Progenitor cell of endocrine pancreas (in vitro differentiated cells): ENCODE results near the gene ARL2. TPM values are rescaled to one million over a fixed set of nuclear protein-coding genes. Genes with fewer than 3 reads are reported as not detected.

Experiments used
- DNase-seq: peaks from one replicate; pipeline ENCODE4 v3.0.0; 2021; ENCODE audit warnings: low spot score; ENCODE audit not compliant: unreplicated experiment
- H3K27ac Mint-ChIP-seq: 2 replicates; pipeline ENCODE4 v1.8.0; 2021; ENCODE audit warnings: mild to moderate bottlenecking, moderate library complexity, mixed read lengths
- H3K27me3 Mint-ChIP-seq: 2 replicates; pipeline ENCODE4 v1.8.0; 2021; ENCODE audit warnings: mixed read lengths
- H3K36me3 Mint-ChIP-seq: 2 replicates; pipeline ENCODE4 v1.8.0; 2022; ENCODE audit warnings: mixed read lengths; ENCODE audit not compliant: insufficient read depth
- H3K4me1 Mint-ChIP-seq: 2 replicates; pipeline ENCODE4 v1.8.0; 2021; ENCODE audit warnings: low read depth, mixed read lengths
- H3K4me3 Mint-ChIP-seq: 2 replicates; pipeline ENCODE4 v1.8.0; 2021; ENCODE audit warnings: low read depth, mild to moderate bottlenecking, moderate library complexity, mixed read lengths
- H3K9me3 Mint-ChIP-seq: 2 replicates; pipeline ENCODE4 v1.8.0; 2021; ENCODE audit warnings: low read depth, mixed read lengths
- total RNA-seq: library from RNA; stranded (reverse); gene quantifications from 2 replicates; pipeline ENCODE4 v1.2.1, GENCODE V29; 2021
- TF ChIP-seq, protein P1 (sequence below): fragments of 200-600 bp; sonication (generic); IDR thresholded peaks from one replicate; pipeline ENCODE4 v1.5.0; 2021; ENCODE audit warnings: antibody characterized with exemption, mild to moderate bottlenecking; ENCODE audit not compliant: unreplicated experiment

The ARL2 gene
- total RNA-seq, 1 donor from 2014 or later = 95.2 TPM

- Mint-ChIP-seq H3K27me3 (no peaks in the 10 kb centered on the region), H3K9me3 (no peaks in the 10 kb centered on the region), H3K4me3 (peak within 1 kb of the TSS; percentile 87), H3K4me1 (peaks cover 1% of the 10 kb centered on the region), H3K27ac (peak within 1 kb of the TSS; percentile 96), H3K36me3 (peaks cover 12% of the 10 kb centered on the region)
- TF ChIP-seq, protein P1, sequence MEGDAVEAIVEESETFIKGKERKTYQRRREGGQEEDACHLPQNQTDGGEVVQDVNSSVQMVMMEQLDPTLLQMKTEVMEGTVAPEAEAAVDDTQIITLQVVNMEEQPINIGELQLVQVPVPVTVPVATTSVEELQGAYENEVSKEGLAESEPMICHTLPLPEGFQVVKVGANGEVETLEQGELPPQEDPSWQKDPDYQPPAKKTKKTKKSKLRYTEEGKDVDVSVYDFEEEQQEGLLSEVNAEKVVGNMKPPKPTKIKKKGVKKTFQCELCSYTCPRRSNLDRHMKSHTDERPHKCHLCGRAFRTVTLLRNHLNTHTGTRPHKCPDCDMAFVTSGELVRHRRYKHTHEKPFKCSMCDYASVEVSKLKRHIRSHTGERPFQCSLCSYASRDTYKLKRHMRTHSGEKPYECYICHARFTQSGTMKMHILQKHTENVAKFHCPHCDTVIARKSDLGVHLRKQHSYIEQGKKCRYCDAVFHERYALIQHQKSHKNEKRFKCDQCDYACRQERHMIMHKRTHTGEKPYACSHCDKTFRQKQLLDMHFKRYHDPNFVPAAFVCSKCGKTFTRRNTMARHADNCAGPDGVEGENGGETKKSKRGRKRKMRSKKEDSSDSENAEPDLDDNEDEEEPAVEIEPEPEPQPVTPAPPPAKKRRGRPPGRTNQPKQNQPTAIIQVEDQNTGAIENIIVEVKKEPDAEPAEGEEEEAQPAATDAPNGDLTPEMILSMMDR = no peak
- peak; percentile 77 for DNase-seq
Observed at GRCh38 chr11:65040847-65041622, 27.1 kb downstream of the ARL2 start, which contains the start of gene SAC3D1. SAC3D1 (plus strand) TSS chr11:65041210; CDS start chr11:65041293, 83 bp downstream.

DNA sequence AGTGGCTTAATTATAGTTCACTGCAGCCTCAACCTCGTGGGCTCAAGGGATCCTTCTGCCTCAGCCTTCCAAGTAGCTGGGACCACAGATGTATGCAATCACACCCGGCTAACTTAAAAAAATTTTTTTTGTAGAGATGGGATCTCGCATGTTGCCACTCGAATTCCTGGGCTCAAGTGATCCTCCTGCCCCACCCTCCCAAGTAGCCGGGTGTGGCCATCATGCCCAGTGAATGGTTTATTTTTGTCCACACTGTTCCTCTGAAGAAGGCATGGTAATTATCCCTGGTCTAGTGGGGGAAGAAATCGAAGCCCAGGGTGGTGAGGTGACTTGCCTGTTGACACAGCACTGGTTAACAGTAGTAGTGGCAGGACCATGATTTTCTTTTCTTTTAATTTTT is 28.9 kb downstream of the ARL2 start:
- Mint-ChIP-seq H3K27me3 (no peaks in the 10 kb centered on the region), H3K4me3 (peak overlapping the region; percentile 85), H3K9me3 (no peaks in the 10 kb centered on the region), H3K27ac (no peak overlapping the region), H3K36me3 (peaks cover 10% of the 10 kb centered on the region), H3K4me1 (peaks cover 1% of the 10 kb centered on the region)
- DNase-seq = no peak
- TF ChIP-seq, protein P1 = no peak

DNA sequence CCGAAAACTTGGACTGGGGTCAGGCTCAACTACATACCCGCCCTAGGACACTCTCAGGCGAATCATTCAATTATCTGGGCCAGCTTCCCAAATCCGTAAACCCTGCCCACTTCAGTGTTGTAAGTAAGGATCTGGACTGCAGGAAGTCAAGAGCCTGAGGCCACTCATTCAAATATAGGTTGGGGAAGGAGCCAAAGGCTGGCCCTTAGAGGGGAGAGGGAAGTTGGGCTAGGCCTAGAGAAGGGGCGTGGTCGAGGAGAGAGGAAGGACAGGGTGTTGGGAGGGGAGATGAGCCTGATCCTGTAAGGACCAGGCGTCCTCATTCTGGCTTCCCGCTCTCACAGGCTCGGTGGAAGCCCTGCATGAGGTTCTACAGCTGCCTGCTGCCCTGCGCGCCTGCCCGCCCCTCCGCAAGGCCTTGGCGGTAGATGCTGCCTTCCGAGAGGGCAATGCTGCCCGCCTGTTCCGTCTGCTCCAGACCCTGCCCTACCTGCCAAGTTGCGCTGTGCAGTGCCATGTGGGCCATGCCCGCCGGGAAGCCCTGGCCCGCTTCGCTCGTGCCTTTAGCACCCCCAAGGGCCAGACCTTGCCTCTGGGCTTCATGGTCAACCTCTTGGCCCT is 30.0 kb downstream of the ARL2 start:
- Mint-ChIP-seq H3K27me3 (no peaks in the 10 kb centered on the region), H3K4me1 (peaks cover 1% of the 10 kb centered on the region), H3K4me3 (no peak overlapping the region), H3K36me3 (peaks cover 8% of the 10 kb centered on the region), H3K27ac (peak overlapping the region; percentile 80), H3K9me3 (no peaks in the 10 kb centered on the region)
- TF ChIP-seq, protein P1 = no peak
- no peak for DNase-seq

DNA sequence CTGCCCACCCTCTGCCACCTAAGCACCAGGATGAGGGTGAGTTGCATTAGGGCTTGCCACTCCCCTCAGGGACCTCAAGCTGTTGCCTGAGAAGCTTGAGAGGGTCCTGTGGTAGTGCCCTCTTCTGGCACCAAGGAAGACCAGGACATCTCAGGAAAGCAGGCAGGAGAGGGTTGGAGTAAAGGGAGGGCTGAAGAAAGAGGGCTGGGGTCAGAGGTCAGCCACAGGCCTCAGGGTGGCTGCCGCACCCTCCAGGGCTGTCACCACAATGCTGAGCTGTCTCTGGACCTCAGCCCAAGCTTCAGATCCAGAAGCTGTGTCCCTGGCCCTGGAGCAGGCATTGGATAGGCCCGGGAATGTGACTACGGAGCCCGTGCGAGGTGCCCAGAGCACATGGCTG is 31.1 kb downstream of the ARL2 start:
- no peak overlapping the region for H3K27ac Mint-ChIP-seq
- no peak for DNase-seq
- no peaks in the 10 kb centered on the region for H3K27me3 Mint-ChIP-seq
- TF ChIP-seq, protein P1 = no peak
- no peak overlapping the region for H3K4me3 Mint-ChIP-seq
- H3K4me1 Mint-ChIP-seq = peaks cover 1% of the 10 kb centered on the region
- H3K9me3 Mint-ChIP-seq = no peaks in the 10 kb centered on the region
- H3K36me3 Mint-ChIP-seq = peaks cover 8% of the 10 kb centered on the region

GRCh38 chr11:65045728-65046127 is 31.8 kb downstream of the ARL2 start:
- Mint-ChIP-seq H3K27me3 (no peaks in the 10 kb centered on the region), H3K27ac (no peak overlapping the region), H3K4me1 (no peaks in the 10 kb centered on the region), H3K4me3 (no peak overlapping the region), H3K9me3 (no peaks in the 10 kb centered on the region), H3K36me3 (peaks cover 8% of the 10 kb centered on the region)
- DNase-seq = no peak
- TF ChIP-seq, protein P1 = no peak
